Measurements from ENCODE around the gene PALM. TPM values are rescaled to one million over a fixed set of nuclear protein-coding genes. Genes with fewer than 3 reads are reported as not detected.
"Not testable (repeated sequence)": the region's sequence is repeated elsewhere in the genome, so short reads cannot be mapped to it uniquely, and the experiment has no call there.

Gene PALM
- total RNA-seq, 4 donors from 2014 or later, result 21.5 to 111 (median 53.0) TPM

GRCh38 chr19:662207-662961, 46.4 kb upstream of the PALM start:
- peaks cover 0 to 73% (median 50%) of the 10 kb centered on the region in 3 donors for H3K4me1 ChIP-seq
- 0% methylated on average over 6 of the region's 81 CpGs; no CpG with 5 or more reads in 1 of the 2 donors for WGBS, 2 donors (ENCODE audit: low coverage in 1 of 2)

GRCh38 chr19:662962-663681, 45.6 kb upstream of the PALM start, which contains the start of gene RNF126:
RNF126 (minus strand) TSS chr19:663214; CDS start chr19:663121, 93 bp downstream.
- peak within 1 kb of the TSS; percentile 79 to 88 for H3K4me3 ChIP-seq
- no peaks in the 10 kb centered on the region for H3K9me3 ChIP-seq
- ATAC-seq, result peak; percentile 88
- 0% methylated on average over 4 to 13 of the region's 97 CpGs for WGBS, 2 donors (ENCODE audit: low coverage in 1 of 2)
- H3K27me3 ChIP-seq, result no peaks in the 10 kb centered on the region
- H3K27ac ChIP-seq, result peak within 1 kb of the TSS; percentile 83 to 96 (median 90)
- TF ChIP-seq CTCF (IDR thresholded peaks at IDR 0.05) (peak in 1 of 4 experiments; percentile 8), POLR2A (IDR thresholded peaks at IDR 0.05) (peak; percentile 41 to 84), EP300 (IDR thresholded peaks at IDR 0.05) (no peak), POLR2AphosphoS5 (IDR thresholded peaks at IDR 0.05) (peak; percentile 81)
- peaks cover 0 to 65% (median 46%) of the 10 kb centered on the region in 3 donors for H3K4me1 ChIP-seq
- peaks cover 0 to 8% of the 10 kb centered on the region in 2 donors for H3K36me3 ChIP-seq

More at GRCh38 chr19:662207-662961, 46.4 kb upstream of the PALM start:
- Histone ChIP-seq H3K4me3 (peak overlapping the region; percentile 79 to 88), H3K27ac (peak overlapping the region; percentile 60 to 96 (median 90)), H3K9me3 (no peaks in the 10 kb centered on the region), H3K27me3 (no peaks in the 10 kb centered on the region), H3K36me3 (peaks cover 0 to 8% of the 10 kb centered on the region in 2 donors)
- TF ChIP-seq POLR2A (IDR thresholded peaks at IDR 0.05), result no peak
- TF ChIP-seq CTCF (IDR thresholded peaks at IDR 0.05), result no peak
- no peak for TF ChIP-seq EP300 (IDR thresholded peaks at IDR 0.05)
- no peak for TF ChIP-seq POLR2AphosphoS5 (IDR thresholded peaks at IDR 0.05)
- ATAC-seq, result peak; percentile 1

- Histone ChIP-seq H3K4me3 (peak overlapping the region; percentile 24 to 88), H3K36me3 (peaks cover 0 to 2% of the 10 kb centered on the region in 2 donors), H3K4me1 (peaks cover 0 to 60% (median 43%) of the 10 kb centered on the region in 3 donors), H3K27me3 (no peaks in the 10 kb centered on the region), H3K27ac (peak overlapping the region; percentile 83 to 96 (median 90)), H3K9me3 (no peaks in the 10 kb centered on the region)
- whole genome bisulfite sequencing, 2 donors (ENCODE audit: low coverage in 1 of 2), result 39% methylated on average over 11 of the region's 18 CpGs; no CpG with 5 or more reads in 1 of the 2 donors
- TF ChIP-seq CTCF (IDR thresholded peaks at IDR 0.05) (no peak), POLR2A (IDR thresholded peaks at IDR 0.05) (no peak), EP300 (IDR thresholded peaks at IDR 0.05) (no peak), POLR2AphosphoS5 (IDR thresholded peaks at IDR 0.05) (no peak)
- ATAC-seq, result no peak
Observed at GRCh38 chr19:663682-664117, 45.0 kb upstream of the PALM start.

GRCh38 chr19:664913-665443, 43.8 kb upstream of the PALM start:
- Histone ChIP-seq H3K27ac (peak overlapping the region in 3 of 4 donors; percentile 11 to 96 (median 65)), H3K9me3 (no peaks in the 10 kb centered on the region), H3K4me1 (peaks cover 0 to 47% (median 32%) of the 10 kb centered on the region in 3 donors), H3K27me3 (no peaks in the 10 kb centered on the region), H3K4me3 (peak overlapping the region in 1 of 2 donors; percentile 32), H3K36me3 (no peaks in the 10 kb centered on the region)
- TF ChIP-seq EP300 (IDR thresholded peaks at IDR 0.05), result no peak
- peak in 3 of 4 experiments; percentile 94 to 98 (median 97) for TF ChIP-seq CTCF (IDR thresholded peaks at IDR 0.05)
- TF ChIP-seq POLR2AphosphoS5 (IDR thresholded peaks at IDR 0.05), result peak; percentile 24
- 8% methylated on average over 2 of the region's 24 CpGs; no CpG with 5 or more reads in 1 of the 2 donors for WGBS, 2 donors (ENCODE audit: low coverage in 1 of 2)
- ATAC-seq, result peak; percentile 32

GRCh38 chr19:666985-667573, 41.7 kb upstream of the PALM start:
- 80% methylated on average over 2 of the region's 38 CpGs; no CpG with 5 or more reads in 1 of the 2 donors for WGBS, 2 donors (ENCODE audit: low coverage in 1 of 2)
- H3K27ac ChIP-seq, H3K9me3 ChIP-seq, H3K4me3 ChIP-seq, H3K27me3 ChIP-seq, H3K36me3 ChIP-seq, ATAC-seq: not testable (repeated sequence)
- H3K4me1 ChIP-seq, result peaks cover 0 to 26% (median 11%) of the 10 kb centered on the region in 3 donors

GRCh38 chr19:668675-669434, 39.9 kb upstream of the PALM start:
- WGBS, 2 donors (ENCODE audit: low coverage in 1 of 2), result 64 to 84% methylated on average over 8 to 11 of the region's 12 CpGs
- H3K9me3 ChIP-seq, H3K27ac ChIP-seq, H3K36me3 ChIP-seq, H3K4me3 ChIP-seq, ATAC-seq, H3K27me3 ChIP-seq: not testable (repeated sequence)
- H3K4me1 ChIP-seq, result peaks cover 0 to 32% (median 7%) of the 10 kb centered on the region in 3 donors
